Activated CD8-positive, alpha-beta memory T cell treated with anti-CD3 and anti-CD28 coated beads, Interleukin-2, amount 50 U/mL, for 48 hours (primary cell): Measurements from ENCODE around the gene RHOV.

ENCODE experiments used
- DNase-seq: peaks from one replicate; pipeline ENCODE4 v3.0.0-alpha.2; 2020

The RHOV gene

DNA sequence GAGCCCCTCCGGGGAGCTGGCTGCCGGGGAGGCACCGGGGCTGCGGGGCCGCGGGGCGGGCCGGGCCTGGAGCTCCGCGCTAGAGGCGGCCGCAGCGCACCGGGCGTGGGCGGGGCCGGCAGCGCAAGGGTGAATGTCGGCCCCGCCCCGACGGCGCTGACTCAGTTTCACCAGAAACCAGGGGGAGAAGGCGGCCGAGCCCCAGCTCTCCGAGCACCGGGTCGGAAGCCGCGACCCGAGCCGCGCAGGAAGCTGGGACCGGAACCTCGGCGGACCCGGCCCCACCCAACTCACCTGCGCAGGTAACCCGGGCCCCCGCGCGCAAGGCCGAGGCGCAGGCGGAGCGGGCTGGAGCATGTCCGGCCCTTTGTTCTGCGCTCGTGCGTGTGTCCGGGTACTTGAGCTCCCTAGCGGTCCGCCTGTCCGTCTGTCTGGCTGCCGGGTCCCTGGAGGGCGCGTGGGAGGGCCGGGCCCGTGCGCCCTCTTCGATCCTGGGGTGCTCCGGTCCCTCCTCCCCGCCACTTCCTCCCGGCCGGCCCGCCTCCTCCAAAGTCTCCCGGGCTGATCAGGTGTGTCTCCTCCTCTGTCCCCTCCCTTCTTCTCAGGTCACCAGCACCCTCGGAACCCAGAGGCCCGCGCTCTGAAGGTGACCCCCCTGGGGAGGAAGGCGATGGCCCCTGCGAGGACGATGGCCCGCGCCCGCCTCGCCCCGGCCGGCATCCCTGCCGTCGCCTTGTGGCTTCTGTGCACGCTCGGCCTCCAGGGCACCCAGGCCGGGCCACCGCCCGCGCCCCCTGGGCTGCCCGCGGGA is 29.9 kb downstream of the RHOV start, which contains the start of gene SPINT1:
TSS of gene SPINT1 (plus strand) at position 164 of the 811 bp plus-strand sequence. CDS start at position 671, 507 bp downstream.
- peak; percentile 86 for DNase-seq

GRCh38 chr15:40843261-40843884 is 30.7 kb downstream of the RHOV start:
- DNase-seq: no peak

DNA sequence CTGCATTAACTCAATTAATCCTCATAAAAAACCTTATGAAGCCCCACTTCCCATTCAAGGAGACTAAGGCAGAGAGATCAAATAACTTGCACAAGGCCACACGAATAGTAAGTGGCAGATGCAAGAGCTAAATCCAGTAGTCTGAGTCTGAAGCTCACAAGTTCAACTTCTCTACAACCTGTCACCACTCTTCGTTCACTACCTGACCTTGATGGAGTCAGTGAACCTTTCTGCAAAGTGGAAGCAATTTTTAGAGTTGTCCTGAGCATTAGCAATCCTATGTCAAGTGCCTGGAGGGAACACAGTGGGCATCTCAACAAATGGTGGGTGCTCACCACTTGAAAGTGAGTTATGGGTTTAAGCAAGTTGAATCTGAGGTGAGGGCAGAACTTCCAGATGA is 32.3 kb downstream of the RHOV start:
- DNase-seq: no peak

DNA sequence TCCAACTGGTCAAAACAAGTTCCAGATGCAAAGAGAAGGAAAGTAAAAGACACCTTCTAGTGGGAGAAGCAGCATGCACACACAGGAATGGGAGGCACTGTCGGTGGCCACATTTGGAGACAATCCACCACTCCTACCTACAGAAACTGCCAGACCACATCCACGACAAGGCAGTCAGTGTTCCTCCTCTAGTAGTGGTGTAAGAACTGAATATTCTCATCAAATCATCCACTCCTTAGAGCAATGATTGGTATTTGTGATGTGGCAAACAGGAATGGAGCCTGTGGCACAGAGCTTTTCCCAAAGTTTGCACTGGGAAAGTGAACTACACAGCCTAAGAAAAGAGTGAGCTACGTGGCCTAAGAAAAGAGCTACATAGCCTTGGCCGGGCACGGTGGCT is 35.3 kb downstream of the RHOV start:
- no peak for DNase-seq

- DNase-seq: no peak
These were observed 38.0 kb downstream of the RHOV start for GRCh38 chr15:40836020-40836419.

GRCh38 chr15:40832903-40833302 is 41.1 kb downstream of the RHOV start:
- no peak for DNase-seq

DNA sequence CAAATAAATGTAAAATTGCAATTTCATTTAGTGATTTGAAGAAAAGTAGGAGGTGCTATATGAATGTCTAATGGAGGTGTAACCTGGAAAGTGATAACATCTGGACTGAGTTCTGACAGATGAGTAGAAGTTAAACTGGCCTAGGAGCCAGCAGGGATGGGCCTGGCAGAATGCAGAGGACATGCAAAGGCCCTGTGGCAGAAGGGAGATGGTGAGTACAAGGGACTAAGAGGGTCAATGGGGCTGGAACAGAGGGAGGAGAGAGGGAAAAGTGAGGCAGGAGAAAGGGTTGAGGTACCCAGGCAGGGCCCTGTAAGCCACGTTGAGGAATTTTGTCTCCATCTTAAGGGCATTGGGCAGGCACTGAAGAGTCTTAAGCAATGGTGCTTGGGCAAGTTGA is 42.2 kb downstream of the RHOV start:
- DNase-seq: no peak

GRCh38 chr15:40830884-40831283 is 43.1 kb downstream of the RHOV start:
- no peak for DNase-seq

- no peak for DNase-seq
These were observed 44.9 kb downstream of the RHOV start for GRCh38 chr15:40829115-40829514.

DNA sequence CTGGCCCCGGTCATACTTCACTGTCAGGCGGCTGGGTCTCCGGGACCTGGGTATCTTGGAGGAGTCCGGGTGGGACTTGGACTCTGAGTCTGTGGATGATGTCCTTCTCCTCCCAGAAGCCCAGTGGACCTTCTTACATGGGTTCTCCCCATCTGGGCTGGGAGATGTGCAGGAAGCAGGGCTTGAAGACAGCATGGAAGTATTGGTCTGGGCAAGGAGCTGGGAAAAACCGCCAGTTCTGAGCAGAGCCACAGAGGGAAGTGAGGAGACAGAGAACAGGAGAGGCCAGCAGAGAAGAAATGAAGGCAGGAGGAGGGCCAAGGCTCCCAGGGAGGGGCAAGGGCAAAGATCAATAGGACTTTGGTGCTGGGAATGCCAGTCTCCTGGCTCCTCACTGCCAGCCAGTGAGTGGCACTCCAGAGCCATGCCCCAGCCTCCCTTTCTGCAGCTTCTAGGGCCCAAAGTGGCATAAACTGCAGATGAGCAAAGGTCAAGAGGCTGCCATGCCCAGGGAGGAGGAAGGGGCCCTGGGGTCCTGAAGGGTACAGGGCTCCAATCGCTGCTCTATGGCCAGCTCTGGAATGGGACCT is 45.5 kb downstream of the RHOV start, which contains the start of gene PPP1R14D:
TSS of gene PPP1R14D (minus strand) at position 262 of the 590 bp plus-strand sequence. CDS start at position 195, 67 bp downstream.
- no peak for DNase-seq

- DNase-seq: no peak
These were observed 47.5 kb downstream of the RHOV start for GRCh38 chr15:40826423-40827075.

- DNase-seq: no peak
These were observed 48.2 kb downstream of the RHOV start for GRCh38 chr15:40825661-40826422.

GRCh38 chr15:40823572-40824343 is 50.3 kb downstream of the RHOV start:
- DNase-seq: no peak
